Loucy (cell line): ENCODE data around the gene PPTC7.

ENCODE experiments used
- EZH2phosphoT487 ChIP-seq: fragments of 200-600 bp; IDR thresholded peaks from 2 replicates; pipeline ENCODE4 v1.6.1; 2018; ENCODE audit warnings: antibody characterized with exemption, mild to moderate bottlenecking, moderate library complexity, borderline replicate concordance
- TF ChIP-seq, protein P1 (sequence below): fragments of 200-600 bp; sonication (generic); conservative IDR thresholded peaks from 2 replicates; pipeline ENCODE4 v1.5.1; 2014; ENCODE audit warnings: mild to moderate bottlenecking, antibody characterized with exemption, low read length

DNA sequence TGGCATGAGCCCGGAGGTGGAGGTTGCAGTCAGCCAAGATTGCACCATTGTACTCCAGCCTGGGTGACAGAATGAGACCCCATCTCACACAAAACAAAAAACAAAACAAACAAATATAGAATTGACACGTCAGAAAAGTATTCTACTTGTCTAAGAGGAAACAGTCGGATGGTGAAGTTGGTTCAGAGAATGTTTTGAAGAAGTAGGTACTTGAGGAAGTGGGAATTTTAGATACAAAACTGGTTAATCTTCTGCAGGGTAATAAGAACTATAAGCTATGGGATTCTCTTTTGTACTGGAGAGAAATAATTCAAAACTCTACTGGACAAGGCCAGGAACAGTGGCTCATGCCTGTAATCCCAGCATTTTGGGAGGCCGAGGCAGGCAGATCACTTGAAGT, 16.2 kb upstream of the PPTC7 start:
- TF ChIP-seq, protein P1, sequence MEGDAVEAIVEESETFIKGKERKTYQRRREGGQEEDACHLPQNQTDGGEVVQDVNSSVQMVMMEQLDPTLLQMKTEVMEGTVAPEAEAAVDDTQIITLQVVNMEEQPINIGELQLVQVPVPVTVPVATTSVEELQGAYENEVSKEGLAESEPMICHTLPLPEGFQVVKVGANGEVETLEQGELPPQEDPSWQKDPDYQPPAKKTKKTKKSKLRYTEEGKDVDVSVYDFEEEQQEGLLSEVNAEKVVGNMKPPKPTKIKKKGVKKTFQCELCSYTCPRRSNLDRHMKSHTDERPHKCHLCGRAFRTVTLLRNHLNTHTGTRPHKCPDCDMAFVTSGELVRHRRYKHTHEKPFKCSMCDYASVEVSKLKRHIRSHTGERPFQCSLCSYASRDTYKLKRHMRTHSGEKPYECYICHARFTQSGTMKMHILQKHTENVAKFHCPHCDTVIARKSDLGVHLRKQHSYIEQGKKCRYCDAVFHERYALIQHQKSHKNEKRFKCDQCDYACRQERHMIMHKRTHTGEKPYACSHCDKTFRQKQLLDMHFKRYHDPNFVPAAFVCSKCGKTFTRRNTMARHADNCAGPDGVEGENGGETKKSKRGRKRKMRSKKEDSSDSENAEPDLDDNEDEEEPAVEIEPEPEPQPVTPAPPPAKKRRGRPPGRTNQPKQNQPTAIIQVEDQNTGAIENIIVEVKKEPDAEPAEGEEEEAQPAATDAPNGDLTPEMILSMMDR: no peak
- no peak for TF ChIP-seq EZH2phosphoT487
